ENCODE measurements around the gene MYH13. TPM values are rescaled to one million over a fixed set of nuclear protein-coding genes. Genes with fewer than 3 reads are reported as not detected.
A peak's percentile ranks its signal among the peaks of the same experiment; 100 is the strongest.

MYH13 gene
- total RNA-seq, 1 donor from 2014 or later: 0.16 TPM

- no peak for DNase-seq (ENCODE audit: low read depth)
Observed at GRCh38 chr17:10349403-10349802, 23.4 kb downstream of the MYH13 start.

GRCh38 chr17:10344816-10345215 is 28.0 kb downstream of the MYH13 start:
- no peak for DNase-seq (ENCODE audit: low read depth)

GRCh38 chr17:10339051-10339450 is 33.8 kb downstream of the MYH13 start:
- no peak for DNase-seq (ENCODE audit: low read depth)

GRCh38 chr17:10337976-10338375 is 34.8 kb downstream of the MYH13 start:
- peak; percentile 39 for DNase-seq (ENCODE audit: low read depth)

- no peak for DNase-seq (ENCODE audit: low read depth)
Observed at GRCh38 chr17:10337136-10337535, 35.7 kb downstream of the MYH13 start.

- no peak for DNase-seq (ENCODE audit: low read depth)
Observed at GRCh38 chr17:10336393-10336792, 36.4 kb downstream of the MYH13 start.

- DNase-seq (ENCODE audit: low read depth): no peak
Observed at GRCh38 chr17:10332515-10332914, 40.3 kb downstream of the MYH13 start.

GRCh38 chr17:10328971-10329923 is 43.6 kb downstream of the MYH13 start:
- DNase-seq (ENCODE audit: low read depth): no peak

- no peak for DNase-seq (ENCODE audit: low read depth)
Observed at GRCh38 chr17:10328206-10328605, 44.6 kb downstream of the MYH13 start.

GRCh38 chr17:10327640-10328039 is 45.2 kb downstream of the MYH13 start:
- DNase-seq (ENCODE audit: low read depth): peak; percentile 88

- peak; percentile 19 for DNase-seq (ENCODE audit: low read depth)
Observed at GRCh38 chr17:10325031-10325695, 47.6 kb downstream of the MYH13 start.

GRCh38 chr17:10323812-10324610 is 48.8 kb downstream of the MYH13 start:
- no peak for DNase-seq (ENCODE audit: low read depth)

GRCh38 chr17:10318535-10318934 is 54.3 kb downstream of the MYH13 start:
- DNase-seq (ENCODE audit: low read depth): no peak

GRCh38 chr17:10317543-10317834 is 55.3 kb downstream of the MYH13 start:
- DNase-seq (ENCODE audit: low read depth): no peak

- DNase-seq (ENCODE audit: low read depth): peak; percentile 87
Observed at GRCh38 chr17:10316801-10317542, 55.8 kb downstream of the MYH13 start.

- DNase-seq (ENCODE audit: low read depth): no peak
Observed at GRCh38 chr17:10314329-10314728, 58.5 kb downstream of the MYH13 start.

- DNase-seq (ENCODE audit: low read depth): no peak
Observed at GRCh38 chr17:10313037-10313672, 59.7 kb downstream of the MYH13 start.

GRCh38 chr17:10311131-10311530 is 61.7 kb downstream of the MYH13 start:
- DNase-seq (ENCODE audit: low read depth): no peak

GRCh38 chr17:10309003-10309974 is 63.5 kb downstream of the MYH13 start:
- DNase-seq (ENCODE audit: low read depth): no peak

All from myocyte (in vitro differentiated cells).